Panc1 (cell line): ENCODE data around the gene PMF1. TPM values are rescaled to one million over a fixed set of nuclear protein-coding genes. Genes with fewer than 3 reads are reported as not detected.
A peak's percentile ranks its signal among the peaks of the same experiment; 100 is the strongest.

Source experiments
- ATAC-seq: fragments of 200-7000 bp; cut with Tn5 transposase; 2 replicates; pipeline ENCODE4 v1.9.1; 2020; ENCODE audit warnings: mild to moderate bottlenecking, moderate library complexity
- BruUV-seq: library from RNA; stranded (reverse); fragments of 400-500 nt; replicated peaks from 2 replicates; lab custom pipeline; 2021; lab: Mats Ljungman, UMichigan
- CTCF ChIA-PET: fragments of 300-600 bp; sonication (Branson Sonifier 250); formaldehyde crosslinking; loops from one replicate; lab custom pipeline; 2022; ENCODE audit warnings: antibody characterized with exemption; lab: Charles Lee
- POLR2A ChIA-PET: fragments of 300-600 bp; sonication (Branson Sonifier 250); formaldehyde crosslinking; loops from one replicate; lab custom pipeline; 2022; ENCODE audit warnings: antibody characterized with exemption; lab: Charles Lee
- DNase-seq: peaks from one replicate; pipeline ENCODE4 v3.0.0-alpha.2; 2010; ENCODE audit warnings: low read depth, low spot score
- H3K27ac ChIP-seq: 2 replicates; pipeline ENCODE4 v1.5.1; 2011; ENCODE audit warnings: mild to moderate bottlenecking, low read length, inconsistent platforms
- H3K27me3 ChIP-seq: fragments of 200-500 bp; sonication (Bioruptor generic); 2 replicates; pipeline ENCODE4 v1.6.0; 2014; ENCODE audit warnings: low read length, inconsistent platforms; ENCODE audit not compliant: control insufficient read depth, insufficient read depth
- H3K36me3 ChIP-seq: fragments of 200-500 bp; sonication (Bioruptor generic); 2 replicates; pipeline ENCODE4 v1.5.1; 2014; ENCODE audit warnings: inconsistent platforms, mild to moderate bottlenecking, low read length, moderate library complexity; ENCODE audit not compliant: control insufficient read depth, insufficient read depth
- H3K4me1 ChIP-seq: 2 replicates; pipeline ENCODE4 v1.5.1; 2011; ENCODE audit warnings: inconsistent platforms, mild to moderate bottlenecking, low read length, moderate library complexity; ENCODE audit not compliant: control insufficient read depth, insufficient read depth
- H3K4me3 ChIP-seq, 2 experiments: 2 replicates each; pipeline ENCODE4 v1.5.1; 2011 to 2012; ENCODE audit warnings: low read depth in 2 of 2, low read length in 2 of 2, mild to moderate bottlenecking in 2 of 2, inconsistent platforms in 1 of 2, moderate library complexity in 1 of 2
- H3K9me3 ChIP-seq: fragments of 200-500 bp; sonication (Bioruptor generic); 2 replicates; pipeline ENCODE4 v1.5.1; 2014; ENCODE audit warnings: low read depth, mild to moderate bottlenecking, inconsistent platforms, low read length, moderate library complexity; ENCODE audit not compliant: control insufficient read depth, insufficient read depth
- CTCF ChIP-seq: fragments of 450-650 bp; IDR thresholded peaks from 2 replicates; pipeline ENCODE4 v1.5.1; 2017; ENCODE audit warnings: mild to moderate bottlenecking
- POLR2AphosphoS5 ChIP-seq: IDR thresholded peaks from 2 replicates; pipeline ENCODE4 v1.6.1; 2012; ENCODE audit warnings: mild to moderate bottlenecking, low read depth, low read length, moderate library complexity
- REST ChIP-seq, 2 experiments: IDR thresholded peaks; 2 replicates each; pipeline ENCODE4 v1.6.1; 2011 to 2012; ENCODE audit warnings: low read depth in 2 of 2, control low read depth in 1 of 2, low read length in 1 of 2, mild to moderate bottlenecking in 1 of 2, moderate library complexity in 1 of 2; ENCODE audit not compliant: insufficient read depth in 1 of 2
- SIN3A ChIP-seq: IDR thresholded peaks from 2 replicates; pipeline ENCODE4 v1.6.1; 2012; ENCODE audit warnings: low read depth, mild to moderate bottlenecking, low read length, moderate library complexity, borderline replicate concordance; ENCODE audit not compliant: insufficient read depth
- TCF7L2 ChIP-seq: IDR thresholded peaks from 2 replicates; pipeline ENCODE4 v1.6.1; 2011; ENCODE audit warnings: mild to moderate bottlenecking, low read depth, low read length, inconsistent platforms
- in situ Hi-C: cut with HindIII; loops from 2 replicates; pipeline ENCODE4 v1.10.0; 2016; ENCODE audit warnings: low sequenced_read_pairs, low pct_unique_long_range_greater_than_20kb
- intact Hi-C: fragments of 100-400 bp; cut with micrococcal nuclease; formaldehyde crosslinking; loops from one replicate; pipeline ENCODE4 v1.10.0; 2022; ENCODE audit not compliant: unreplicated experiment
- total RNA-seq: library from RNA; stranded (reverse); gene quantifications from one replicate; pipeline ENCODE4 v1.2.1, GENCODE V29; 2021; ENCODE audit not compliant: unreplicated experiment

PMF1 gene
- total RNA-seq, 1 experiment from 2014 or later: 57.5 TPM

GRCh38 chr1:156260896-156261295 is 48.1 kb downstream of the PMF1 start:
- Histone ChIP-seq H3K4me1 (peaks cover 10% of the 10 kb centered on the region), H3K27me3 (no peaks in the 10 kb centered on the region), H3K36me3 (peaks cover 24% of the 10 kb centered on the region), H3K4me3 (no peak overlapping the region), H3K9me3 (no peaks in the 10 kb centered on the region), H3K27ac (no peak overlapping the region)
- BruUV-seq: no TSS peak
- ChIA-PET POLR2A (no interaction called here), CTCF (no interaction called here)
- intact Hi-C loops: no loop called here
- DNase-seq (no peak), ATAC-seq (no peak)
- in situ Hi-C loops: no loop called here
- no peak for TF ChIP-seq TCF7L2
- TF ChIP-seq REST (IDR thresholded peaks at IDR 0.05; ENCODE audit: insufficient read depth in 1 of 2, low read depth in 2 of 2, low read length in 1 of 2): no peak
- no peak for TF ChIP-seq SIN3A
- TF ChIP-seq POLR2AphosphoS5: no peak
- TF ChIP-seq CTCF: no peak

GRCh38 chr1:156262461-156263287 is 49.9 kb downstream of the PMF1 start:
- peak; percentile 80 for ATAC-seq
- in situ Hi-C loops: no loop called here
- DNase-seq: peak; percentile 68
- BruUV-seq: no TSS peak
- no peaks in the 10 kb centered on the region for H3K27me3 ChIP-seq
- POLR2A ChIA-PET: no interaction called here
- CTCF ChIA-PET: no interaction called here
- H3K36me3 ChIP-seq: peaks cover 31% of the 10 kb centered on the region
- peaks cover 10% of the 10 kb centered on the region for H3K4me1 ChIP-seq
- H3K9me3 ChIP-seq: no peaks in the 10 kb centered on the region
- no peak overlapping the region for H3K4me3 ChIP-seq
- intact Hi-C loops: no loop called here
- no peak for TF ChIP-seq REST (IDR thresholded peaks at IDR 0.05; ENCODE audit: insufficient read depth in 1 of 2, low read depth in 2 of 2, low read length in 1 of 2)
- TF ChIP-seq TCF7L2: no peak
- TF ChIP-seq CTCF: no peak
- TF ChIP-seq POLR2AphosphoS5: no peak
- TF ChIP-seq SIN3A: no peak
- H3K27ac ChIP-seq: peak overlapping the region; percentile 12; the same call in 1 of the 2 replicates
